ENCODE results near the gene GSG1L. TPM values are rescaled to one million over a fixed set of nuclear protein-coding genes. Genes with fewer than 3 reads are reported as not detected.
A peak's percentile ranks its signal among the peaks of the same experiment; 100 is the strongest.

GSG1L gene
- total RNA-seq, 1 donor: not detected

DNA sequence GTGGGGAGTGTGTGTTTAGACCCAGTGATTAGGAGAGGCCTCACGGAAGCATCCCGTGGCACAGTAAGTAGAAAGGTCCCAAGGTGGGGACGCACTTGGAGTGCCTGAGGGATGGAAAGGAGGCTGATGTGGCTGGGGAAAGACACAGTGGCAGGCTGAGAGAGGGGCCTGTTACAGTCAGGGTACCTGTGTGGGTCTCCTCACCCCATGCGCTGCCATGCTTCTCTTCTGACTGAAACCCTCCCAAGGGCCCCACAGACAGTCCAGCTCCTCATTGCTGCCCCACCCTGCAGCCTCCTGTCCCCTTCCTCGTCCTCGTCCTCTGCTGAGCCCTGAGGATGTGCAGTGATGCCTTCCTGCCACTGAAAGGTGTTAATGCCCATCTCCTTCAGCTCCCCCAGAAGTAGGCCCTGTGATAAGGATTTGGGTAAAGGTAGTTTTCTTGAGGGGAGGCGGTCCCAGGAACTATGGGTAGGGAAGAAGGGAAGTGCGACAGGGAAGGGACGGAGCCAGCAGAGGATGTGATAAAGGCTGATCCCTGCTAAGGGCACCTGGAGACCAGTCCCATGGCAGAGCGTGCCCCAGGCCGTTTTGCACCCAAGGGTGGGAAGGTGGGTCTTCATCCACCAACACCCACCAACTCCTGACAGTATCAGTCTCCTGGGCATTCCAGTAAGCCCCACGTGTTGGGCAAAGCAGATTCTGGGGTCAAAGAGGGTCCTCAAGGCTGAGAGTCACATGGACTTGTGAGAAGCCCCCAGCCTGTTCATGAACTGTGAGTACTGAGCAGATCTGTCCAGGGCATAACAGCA is 237.2 kb downstream of the GSG1L start:
- no peak for DNase-seq (ENCODE audit: insufficient read length, low spot score, missing footprints)
- H3K4me1 ChIP-seq (ENCODE audit: insufficient read depth, low read length): no peaks in the 10 kb centered on the region
- no peak overlapping the region for H2AFZ ChIP-seq (ENCODE audit: low read length)
- TF ChIP-seq, protein P1, sequence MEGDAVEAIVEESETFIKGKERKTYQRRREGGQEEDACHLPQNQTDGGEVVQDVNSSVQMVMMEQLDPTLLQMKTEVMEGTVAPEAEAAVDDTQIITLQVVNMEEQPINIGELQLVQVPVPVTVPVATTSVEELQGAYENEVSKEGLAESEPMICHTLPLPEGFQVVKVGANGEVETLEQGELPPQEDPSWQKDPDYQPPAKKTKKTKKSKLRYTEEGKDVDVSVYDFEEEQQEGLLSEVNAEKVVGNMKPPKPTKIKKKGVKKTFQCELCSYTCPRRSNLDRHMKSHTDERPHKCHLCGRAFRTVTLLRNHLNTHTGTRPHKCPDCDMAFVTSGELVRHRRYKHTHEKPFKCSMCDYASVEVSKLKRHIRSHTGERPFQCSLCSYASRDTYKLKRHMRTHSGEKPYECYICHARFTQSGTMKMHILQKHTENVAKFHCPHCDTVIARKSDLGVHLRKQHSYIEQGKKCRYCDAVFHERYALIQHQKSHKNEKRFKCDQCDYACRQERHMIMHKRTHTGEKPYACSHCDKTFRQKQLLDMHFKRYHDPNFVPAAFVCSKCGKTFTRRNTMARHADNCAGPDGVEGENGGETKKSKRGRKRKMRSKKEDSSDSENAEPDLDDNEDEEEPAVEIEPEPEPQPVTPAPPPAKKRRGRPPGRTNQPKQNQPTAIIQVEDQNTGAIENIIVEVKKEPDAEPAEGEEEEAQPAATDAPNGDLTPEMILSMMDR (IDR thresholded peaks at IDR 0.05; ENCODE audit: extremely low read depth, low read depth, low read length): no peak
- no peaks in the 10 kb centered on the region for H3K27me3 ChIP-seq (ENCODE audit: insufficient read depth, low read length)
- no peak overlapping the region for H3K27ac ChIP-seq (ENCODE audit: low read depth, low read length)
- no peaks in the 10 kb centered on the region for H4K20me1 ChIP-seq (ENCODE audit: insufficient read depth, low read length)
- H3K4me2 ChIP-seq (ENCODE audit: insufficient read depth, low read length): no peak overlapping the region
- H3K36me3 ChIP-seq (ENCODE audit: insufficient read depth, low read length): no peaks in the 10 kb centered on the region
- no peak overlapping the region for H3K4me3 ChIP-seq (ENCODE audit: insufficient read depth, low read length)
- H3K79me2 ChIP-seq (ENCODE audit: insufficient read depth, low read length): no peaks in the 10 kb centered on the region
- H3K9me3 ChIP-seq (ENCODE audit: low read depth, low read length): no peaks in the 10 kb centered on the region

DNA sequence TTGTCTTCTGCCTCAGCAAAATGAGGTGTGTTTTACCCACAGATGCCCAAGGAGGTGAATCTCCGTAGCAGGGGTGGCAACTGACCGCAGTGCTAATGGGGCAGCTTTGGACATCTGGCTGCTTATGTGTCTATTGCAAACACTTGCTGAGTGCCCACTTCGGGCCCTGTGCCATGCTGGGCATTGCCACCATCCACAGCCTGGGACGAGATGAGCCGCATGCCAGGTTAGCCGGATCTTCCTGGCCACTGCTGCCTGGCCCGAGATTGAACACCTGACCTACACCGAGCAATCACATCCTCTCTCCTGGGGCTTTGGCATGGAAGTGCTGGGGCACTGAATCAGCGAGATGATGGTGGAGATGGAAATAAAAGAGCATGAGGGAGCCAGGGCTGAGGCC is 238.7 kb downstream of the GSG1L start:
- Histone ChIP-seq H3K27me3 (ENCODE audit: insufficient read depth, low read length) (peaks cover 3% of the 10 kb centered on the region), H3K27ac (ENCODE audit: low read depth, low read length) (no peak overlapping the region), H3K79me2 (ENCODE audit: insufficient read depth, low read length) (no peaks in the 10 kb centered on the region), H3K36me3 (ENCODE audit: insufficient read depth, low read length) (no peaks in the 10 kb centered on the region), H3K4me3 (ENCODE audit: insufficient read depth, low read length) (no peak overlapping the region), H3K9me3 (ENCODE audit: low read depth, low read length) (no peaks in the 10 kb centered on the region), H4K20me1 (ENCODE audit: insufficient read depth, low read length) (no peaks in the 10 kb centered on the region), H3K4me1 (ENCODE audit: insufficient read depth, low read length) (no peaks in the 10 kb centered on the region), H2AFZ (ENCODE audit: low read length) (no peak overlapping the region), H3K4me2 (ENCODE audit: insufficient read depth, low read length) (no peak overlapping the region)
- TF ChIP-seq, protein P1 (IDR thresholded peaks at IDR 0.05; ENCODE audit: extremely low read depth, low read depth, low read length): no peak
- DNase-seq (ENCODE audit: insufficient read length, low spot score, missing footprints): no peak

DNA sequence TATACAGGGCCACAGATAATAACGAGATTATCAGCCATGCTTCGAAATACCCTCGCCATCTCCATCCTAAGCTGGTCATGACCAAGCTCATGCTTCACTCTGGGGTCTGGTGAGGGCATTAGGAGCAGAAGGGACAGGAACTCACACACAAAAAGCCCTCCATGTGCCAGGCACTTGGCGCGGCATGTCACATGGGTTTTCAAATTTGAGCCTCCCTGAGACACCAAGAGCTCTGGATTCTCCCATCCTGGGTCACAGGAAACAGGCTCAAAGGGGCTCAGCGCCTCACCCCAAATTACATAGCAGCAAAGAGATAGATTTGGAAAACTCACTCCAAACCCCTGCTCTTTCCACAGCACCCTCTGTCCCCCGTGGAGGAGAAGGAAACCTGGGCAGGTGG is 239.5 kb downstream of the GSG1L start:
- DNase-seq (ENCODE audit: insufficient read length, low spot score, missing footprints): no peak
- H3K9me3 ChIP-seq (ENCODE audit: low read depth, low read length): no peaks in the 10 kb centered on the region
- TF ChIP-seq, protein P1 (IDR thresholded peaks at IDR 0.05; ENCODE audit: extremely low read depth, low read depth, low read length): no peak
- no peak overlapping the region for H2AFZ ChIP-seq (ENCODE audit: low read length)
- H4K20me1 ChIP-seq (ENCODE audit: insufficient read depth, low read length): no peaks in the 10 kb centered on the region
- no peak overlapping the region for H3K4me2 ChIP-seq (ENCODE audit: insufficient read depth, low read length)
- peaks cover 11% of the 10 kb centered on the region for H3K27me3 ChIP-seq (ENCODE audit: insufficient read depth, low read length)
- H3K79me2 ChIP-seq (ENCODE audit: insufficient read depth, low read length): no peaks in the 10 kb centered on the region
- H3K27ac ChIP-seq (ENCODE audit: low read depth, low read length): no peak overlapping the region
- no peak overlapping the region for H3K4me3 ChIP-seq (ENCODE audit: insufficient read depth, low read length)
- no peaks in the 10 kb centered on the region for H3K36me3 ChIP-seq (ENCODE audit: insufficient read depth, low read length)
- no peaks in the 10 kb centered on the region for H3K4me1 ChIP-seq (ENCODE audit: insufficient read depth, low read length)

DNA sequence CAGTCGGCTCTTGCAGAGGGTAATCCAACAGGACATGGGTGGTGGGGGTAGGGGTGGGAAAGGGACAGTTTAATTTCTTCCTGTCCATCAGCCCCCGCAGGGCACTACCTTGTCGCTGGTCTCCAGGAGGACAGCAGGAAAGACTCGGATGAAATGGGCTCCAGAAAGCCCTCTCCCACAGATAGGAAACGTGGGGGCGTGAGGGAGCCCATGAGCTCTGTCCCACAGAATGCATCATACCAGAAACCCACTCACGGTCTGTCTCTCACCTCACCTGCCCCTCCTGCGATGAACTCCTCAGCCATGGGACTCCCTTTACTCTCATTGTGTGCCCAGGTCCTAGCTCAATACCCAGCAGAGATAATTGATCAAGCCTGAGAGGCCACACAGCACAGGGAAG is 240.1 kb downstream of the GSG1L start:
- TF ChIP-seq, protein P1 (IDR thresholded peaks at IDR 0.05; ENCODE audit: extremely low read depth, low read depth, low read length): no peak
- H3K4me1 ChIP-seq (ENCODE audit: insufficient read depth, low read length): no peaks in the 10 kb centered on the region
- no peak overlapping the region for H3K4me3 ChIP-seq (ENCODE audit: insufficient read depth, low read length)
- H3K4me2 ChIP-seq (ENCODE audit: insufficient read depth, low read length): no peak overlapping the region
- no peaks in the 10 kb centered on the region for H3K79me2 ChIP-seq (ENCODE audit: insufficient read depth, low read length)
- peaks cover 12% of the 10 kb centered on the region for H3K27me3 ChIP-seq (ENCODE audit: insufficient read depth, low read length)
- no peaks in the 10 kb centered on the region for H3K9me3 ChIP-seq (ENCODE audit: low read depth, low read length)
- no peak overlapping the region for H2AFZ ChIP-seq (ENCODE audit: low read length)
- no peaks in the 10 kb centered on the region for H4K20me1 ChIP-seq (ENCODE audit: insufficient read depth, low read length)
- no peaks in the 10 kb centered on the region for H3K36me3 ChIP-seq (ENCODE audit: insufficient read depth, low read length)
- peak; percentile 57 for DNase-seq (ENCODE audit: insufficient read length, low spot score, missing footprints)
- H3K27ac ChIP-seq (ENCODE audit: low read depth, low read length): no peak overlapping the region

All from osteoblast (primary cell).